HG03103 (cell line): Measurements from ENCODE around the gene EHMT2.
A peak's percentile ranks its signal among the peaks of the same experiment; 100 is the strongest.
"Not testable (repeated sequence)": the region's sequence is repeated elsewhere in the genome, so short reads cannot be mapped to it uniquely, and the experiment has no call there.

Source experiments
- ATAC-seq: cut with Tn5 transposase; IDR thresholded peaks from one replicate; pipeline ENCODE4 v1.9.1; 2021; ENCODE audit warnings: low read depth; ENCODE audit not compliant: unreplicated experiment

Gene EHMT2

GRCh38 chr6:31915756-31916155 lies 18.3 kb upstream of the EHMT2 start:
- no peak for ATAC-seq

DNA sequence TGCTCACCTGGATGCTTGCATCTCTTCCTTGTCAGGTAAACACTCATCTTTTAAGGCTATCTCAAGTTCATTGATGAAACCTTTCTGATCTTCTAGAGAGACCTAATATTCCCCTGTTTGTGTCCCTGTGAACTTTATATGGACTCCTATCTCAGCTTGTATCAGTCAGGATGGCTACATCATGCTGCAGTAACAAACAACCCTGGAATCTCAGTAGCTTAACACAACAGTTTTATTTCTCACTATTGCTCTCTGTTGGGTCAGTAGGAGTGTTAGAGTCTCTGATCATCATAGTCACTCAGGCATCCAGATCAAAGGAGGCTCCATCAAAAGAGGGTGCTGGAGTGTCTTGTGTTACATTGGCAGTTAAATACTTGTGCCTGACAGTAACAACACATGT lies 17.9 kb upstream of the EHMT2 start:
- no peak for ATAC-seq

DNA sequence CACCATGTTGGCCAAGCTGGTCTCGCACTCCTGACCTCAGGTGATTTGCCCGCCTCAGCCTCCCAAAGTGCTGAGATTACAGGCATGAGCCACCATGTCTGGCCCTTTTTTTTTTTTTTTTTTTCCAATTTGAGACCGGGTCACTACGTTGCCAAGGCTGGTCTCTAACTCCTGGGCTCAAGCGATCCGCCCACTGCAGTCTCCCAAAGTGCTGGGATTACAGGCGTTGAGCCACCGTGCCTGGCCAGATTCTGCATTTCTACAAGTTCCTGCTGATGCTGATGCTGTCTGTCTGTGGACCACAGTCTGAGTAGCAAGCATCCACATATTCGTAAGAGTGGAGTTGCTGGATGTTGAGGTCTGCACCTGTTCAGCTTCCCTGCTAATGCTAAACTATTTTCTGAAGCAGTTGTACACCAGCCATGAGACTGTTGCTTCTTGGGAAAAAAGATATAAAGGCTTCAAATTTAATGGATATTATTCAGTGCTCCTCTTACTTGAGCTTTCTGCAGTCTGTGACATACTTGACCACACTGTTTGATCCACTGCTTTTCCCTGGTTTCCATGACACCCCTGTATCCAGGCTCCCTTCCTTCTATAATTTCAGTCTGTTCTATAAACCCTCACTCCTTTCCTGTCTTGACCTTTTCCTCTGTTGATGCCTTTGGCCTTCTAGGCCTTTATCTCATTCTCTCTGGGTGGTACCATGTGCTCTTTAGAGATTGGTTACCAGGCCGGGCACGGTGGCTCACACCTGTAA lies 14.5 kb upstream of the EHMT2 start:
- ATAC-seq, result no peak

DNA sequence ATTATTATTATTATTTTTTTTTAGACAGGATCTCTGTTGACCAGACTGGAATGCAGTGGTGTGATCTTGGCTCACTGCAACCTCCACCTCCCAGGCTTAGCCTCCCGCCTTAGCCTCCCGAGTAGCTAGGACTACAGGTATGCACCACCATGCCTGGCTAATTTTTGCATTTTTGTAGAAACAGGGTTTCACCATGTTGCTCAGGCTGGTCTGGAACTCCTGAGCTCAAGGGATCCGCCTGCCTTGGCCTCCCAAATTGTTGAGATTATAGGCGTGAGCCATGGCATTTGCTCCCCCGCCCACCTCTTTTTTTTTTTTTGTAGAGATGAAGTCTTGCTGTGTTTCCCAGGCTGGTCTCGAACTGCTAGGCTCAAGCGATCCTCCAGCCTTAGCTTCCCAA lies 11.8 kb upstream of the EHMT2 start:
- not testable (repeated sequence) for ATAC-seq

DNA sequence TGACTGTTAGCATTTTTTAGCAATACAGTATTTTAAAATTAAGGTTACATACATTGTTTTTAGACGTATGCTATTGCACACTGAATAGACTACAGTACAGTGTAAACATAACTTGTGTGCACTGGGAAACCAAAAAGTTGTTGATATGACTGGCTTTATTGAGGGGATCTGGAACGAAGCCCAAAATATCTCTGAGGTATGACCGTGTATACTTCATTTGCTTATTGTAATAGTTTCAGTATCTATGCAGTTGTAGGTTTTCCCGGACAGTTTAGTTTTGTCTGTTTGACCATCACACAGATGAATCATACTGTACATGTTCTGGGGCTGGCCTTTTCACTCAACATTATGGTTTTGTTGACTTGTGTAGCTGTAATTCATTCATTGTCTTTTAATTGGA lies 11.3 kb upstream of the EHMT2 start:
- ATAC-seq, result no peak

GRCh38 chr6:31908255-31908654 lies 10.8 kb upstream of the EHMT2 start:
- ATAC-seq, result not testable (repeated sequence)

GRCh38 chr6:31907158-31907813 lies 9.8 kb upstream of the EHMT2 start:
- no peak for ATAC-seq

GRCh38 chr6:31906727-31907126 lies 9.2 kb upstream of the EHMT2 start:
- ATAC-seq, result not testable (repeated sequence)

DNA sequence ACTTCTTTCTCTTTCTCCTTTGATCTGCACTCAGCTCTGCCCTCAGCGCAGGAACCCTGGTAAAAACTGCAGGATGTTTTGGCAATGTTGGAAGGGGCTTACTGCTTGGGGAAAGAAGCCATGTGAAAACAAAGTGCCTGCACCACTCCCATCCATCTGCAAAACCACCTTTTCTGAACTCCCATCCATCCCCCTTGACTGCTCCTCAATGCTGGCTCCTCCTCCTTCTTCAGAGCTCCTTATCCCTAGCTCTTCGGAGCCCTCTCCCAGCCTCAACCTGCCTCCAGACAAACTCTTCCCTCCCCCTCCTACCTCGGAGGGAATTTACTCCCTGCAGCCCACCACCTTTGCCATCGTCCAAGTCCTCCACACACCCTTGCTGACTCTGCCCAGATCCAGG lies 8.6 kb upstream of the EHMT2 start:
- no peak for ATAC-seq

- no peak for ATAC-seq
These were observed 7.5 kb upstream of the EHMT2 start for GRCh38 chr6:31905041-31905440.

- ATAC-seq, result no peak
These were observed 6.5 kb upstream of the EHMT2 start for GRCh38 chr6:31903957-31904356.

DNA sequence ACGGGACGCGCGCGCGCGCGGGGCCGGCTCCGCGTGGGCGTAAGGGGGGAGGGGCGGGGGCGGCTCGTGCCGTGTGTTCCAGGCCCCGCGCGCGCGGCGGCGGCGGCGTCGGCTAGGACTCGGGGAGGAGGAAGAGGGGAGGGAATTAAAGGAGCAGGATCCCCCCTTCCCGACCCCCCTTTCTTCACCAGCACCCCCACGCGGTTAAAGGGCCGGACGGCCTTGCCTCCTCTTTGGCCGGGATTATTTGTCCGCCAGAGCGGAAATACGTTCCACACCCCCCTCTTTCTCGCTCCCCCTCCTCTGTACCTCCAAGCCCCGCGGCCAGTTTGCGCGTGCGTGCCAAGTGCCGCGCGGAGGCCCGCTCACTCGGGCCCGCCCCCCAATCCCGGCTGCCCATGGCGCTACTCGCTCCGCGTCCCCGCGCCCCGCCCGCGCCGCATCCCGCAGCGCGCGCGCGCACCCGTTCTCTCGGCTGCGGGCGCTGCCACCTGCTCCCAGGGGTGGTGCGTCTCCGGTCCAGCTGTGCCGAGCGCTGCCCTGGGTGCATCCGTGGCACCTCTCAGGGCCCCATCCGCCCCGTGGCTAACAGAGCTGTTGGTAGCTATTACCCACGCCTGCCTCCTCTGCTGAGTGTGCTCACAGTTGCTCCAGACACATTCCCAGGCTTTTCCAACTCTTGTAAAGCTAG lies 4.6 kb upstream of the EHMT2 start, which contains the start of gene ZBTB12:
Gene ZBTB12, minus strand, starts transcription at position 134 of the 691 bp plus-strand sequence. CDS start 781 bp downstream, outside the sequence.
- ATAC-seq, result peak; percentile 49

DNA sequence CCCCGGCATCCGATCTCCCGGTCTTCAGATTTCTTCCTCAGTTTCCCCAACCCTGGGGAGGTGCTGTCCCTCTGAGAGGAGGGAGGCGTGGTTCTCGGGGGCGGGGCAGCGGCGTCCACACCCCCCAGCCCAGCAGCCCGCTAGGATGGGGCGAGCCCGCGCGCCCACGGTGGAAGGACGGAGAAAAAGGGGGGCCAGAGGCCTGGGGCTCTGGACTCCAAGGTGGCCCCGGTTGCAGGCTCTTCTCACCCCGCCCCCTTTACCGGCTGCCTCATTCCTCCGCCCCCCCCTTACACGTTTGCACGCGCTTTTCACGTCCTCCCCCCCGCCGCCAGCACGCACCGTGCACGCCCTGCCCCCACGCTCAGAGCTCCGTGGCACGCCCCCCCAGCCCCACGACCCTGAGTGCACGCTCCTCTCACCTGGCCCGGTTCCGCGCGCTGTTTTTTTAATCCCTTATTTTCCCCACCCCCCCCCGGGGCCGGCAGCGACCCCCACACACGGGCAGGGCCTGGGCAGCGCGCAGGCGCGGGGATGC lies 4.0 kb upstream of the EHMT2 start:
- no peak for ATAC-seq

- no peak for ATAC-seq
These were observed 3.5 kb upstream of the EHMT2 start for GRCh38 chr6:31900917-31901414.

DNA sequence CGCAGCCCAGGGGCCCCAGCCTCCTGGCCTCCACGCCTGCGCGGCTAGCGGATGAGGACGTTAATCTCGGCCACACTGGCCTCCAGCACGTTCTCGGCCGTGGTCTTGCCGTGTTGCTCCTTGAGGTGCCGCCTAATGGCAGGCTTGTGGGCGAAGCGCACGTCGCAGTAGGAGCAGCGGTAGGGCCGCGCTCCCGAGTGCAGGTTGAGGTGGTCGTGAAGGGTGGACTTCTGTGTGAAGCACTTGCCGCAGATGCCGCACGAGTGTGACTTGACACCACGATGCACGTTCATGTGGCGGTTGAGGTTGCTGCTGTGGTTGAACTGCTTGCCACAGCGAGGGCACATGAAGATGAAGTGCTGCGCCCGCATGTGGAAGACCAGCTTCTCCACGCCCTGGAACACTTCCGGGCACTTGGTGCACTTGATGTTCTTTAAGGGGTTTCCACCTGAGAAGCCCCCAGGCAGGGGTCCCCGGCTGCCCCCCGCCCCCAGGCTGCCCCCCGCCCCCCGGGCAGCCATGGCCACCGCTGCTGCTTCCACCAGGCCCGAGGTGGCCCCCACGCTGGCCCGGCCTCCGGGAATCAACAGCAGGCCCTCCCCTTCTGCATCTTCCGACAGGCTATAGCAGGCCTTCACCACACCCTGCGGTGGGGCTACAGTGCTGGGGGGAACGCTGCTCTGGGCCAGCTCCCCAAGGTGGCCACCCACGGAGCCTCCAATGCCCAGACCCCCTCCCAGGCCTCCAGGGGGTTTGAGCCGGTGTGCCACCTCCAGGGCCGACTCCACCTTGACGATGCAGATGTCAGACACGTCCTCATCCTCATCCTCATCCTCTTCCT lies 2.6 kb upstream of the EHMT2 start:
- no peak for ATAC-seq

GRCh38 chr6:31899215-31899614 lies 1.7 kb upstream of the EHMT2 start:
- no peak for ATAC-seq

DNA sequence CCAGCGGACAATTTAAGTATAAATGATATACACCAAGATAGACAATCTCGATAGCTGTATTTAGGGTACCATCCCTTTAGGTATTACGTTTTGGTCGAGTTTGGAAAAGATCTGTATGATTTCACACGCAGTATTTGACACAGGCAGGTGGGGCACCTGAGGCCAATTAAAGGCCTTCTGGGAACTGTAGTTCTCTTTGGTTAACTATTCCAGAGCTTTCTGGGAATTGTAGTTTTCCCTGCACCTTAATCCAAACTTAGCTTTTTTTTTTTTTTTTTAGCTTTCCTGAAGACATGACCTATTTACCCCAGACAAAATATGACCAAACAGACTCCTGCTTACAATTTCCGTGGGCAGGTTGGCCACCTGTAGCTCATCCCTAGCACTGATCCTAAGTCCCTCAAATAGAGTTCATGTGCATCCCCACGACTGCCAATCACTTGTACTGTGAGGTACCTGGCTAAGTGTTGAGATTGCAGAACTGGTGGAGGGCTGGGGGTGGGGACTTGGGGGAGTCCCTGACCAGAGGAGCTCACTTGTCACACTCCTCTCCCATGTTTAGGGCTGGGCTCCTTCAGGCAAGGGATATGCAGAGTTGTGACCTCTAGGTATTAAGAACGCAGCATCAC lies 999 bp upstream of the EHMT2 start:
- ATAC-seq, result no peak

- no peak for ATAC-seq
These were observed 464 bp downstream of the EHMT2 start for GRCh38 chr6:31896856-31897611.

DNA sequence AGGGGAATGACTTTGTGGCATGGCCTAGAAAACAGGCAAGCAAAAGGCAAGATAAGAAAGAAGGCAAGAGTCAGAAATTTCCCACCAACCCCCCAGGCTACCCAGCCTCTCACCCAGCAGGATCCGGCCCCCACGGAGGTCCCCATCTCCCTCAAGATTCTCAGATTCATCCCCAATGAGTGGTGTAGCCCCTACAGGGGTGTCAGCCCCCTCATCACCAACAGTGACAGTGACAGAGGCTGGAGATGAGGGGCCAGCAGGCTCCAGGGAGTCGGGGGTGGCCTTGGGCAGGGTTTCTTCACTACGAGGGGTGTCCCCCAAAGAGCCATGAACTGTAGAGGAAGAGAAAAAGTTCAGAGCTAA lies 1.0 kb downstream of the EHMT2 start:
- ATAC-seq, result no peak
